HG02571 (cell line): ENCODE measurements around the gene SCN2B.

Source experiments
- ATAC-seq: cut with Tn5 transposase; IDR thresholded peaks from one replicate; pipeline ENCODE4 v1.9.1; 2021; ENCODE audit warnings: mild to moderate bottlenecking, moderate library complexity; ENCODE audit not compliant: unreplicated experiment

SCN2B gene

GRCh38 chr11:118154641-118155040, 21.8 kb downstream of the SCN2B start:
- no peak for ATAC-seq

GRCh38 chr11:118153976-118154375, 22.5 kb downstream of the SCN2B start:
- ATAC-seq = no peak

- ATAC-seq = no peak
Observed at GRCh38 chr11:118153516-118153915, 22.9 kb downstream of the SCN2B start.

GRCh38 chr11:118152552-118153471, 23.6 kb downstream of the SCN2B start, which contains the start of gene SCN4B:
Gene SCN4B, minus strand, starts transcription at chr11:118152823. Its CDS starts 150 bp downstream, at chr11:118152673.
- ATAC-seq = no peak

- ATAC-seq = no peak
Observed at GRCh38 chr11:118152020-118152551, 24.4 kb downstream of the SCN2B start.

GRCh38 chr11:118151431-118151830, 25.0 kb downstream of the SCN2B start:
- ATAC-seq = no peak

- ATAC-seq = no peak
Observed at GRCh38 chr11:118149493-118149892, 26.9 kb downstream of the SCN2B start.

- no peak for ATAC-seq
Observed at GRCh38 chr11:118148856-118149255, 27.6 kb downstream of the SCN2B start.

GRCh38 chr11:118148240-118148639, 28.2 kb downstream of the SCN2B start:
- ATAC-seq = no peak

GRCh38 chr11:118147502-118147901, 28.9 kb downstream of the SCN2B start:
- no peak for ATAC-seq

GRCh38 chr11:118146554-118146953, 29.9 kb downstream of the SCN2B start:
- ATAC-seq = no peak

- peak; percentile 76 for ATAC-seq
Observed at GRCh38 chr11:118145285-118146227, 30.9 kb downstream of the SCN2B start.

- no peak for ATAC-seq
Observed at GRCh38 chr11:118144301-118145268, 31.9 kb downstream of the SCN2B start.

- ATAC-seq = no peak
Observed at GRCh38 chr11:118143661-118144185, 32.7 kb downstream of the SCN2B start.

- ATAC-seq = no peak
Observed at GRCh38 chr11:118142809-118143208, 33.6 kb downstream of the SCN2B start.

GRCh38 chr11:118142081-118142480, 34.4 kb downstream of the SCN2B start:
- no peak for ATAC-seq

GRCh38 chr11:118139578-118139977, 36.9 kb downstream of the SCN2B start:
- ATAC-seq = no peak

GRCh38 chr11:118138839-118139420, 37.5 kb downstream of the SCN2B start:
- ATAC-seq = no peak

GRCh38 chr11:118136801-118137200, 39.6 kb downstream of the SCN2B start:
- no peak for ATAC-seq
